GM19468 (cell line): ENCODE measurements around the gene CPA5.

Experiments used
- ATAC-seq: cut with Tn5 transposase; IDR thresholded peaks from one replicate; pipeline ENCODE4 v1.9.1; 2021; ENCODE audit warnings: mild to moderate bottlenecking, moderate library complexity, moderate number of reproducible peaks; ENCODE audit not compliant: unreplicated experiment; ENCODE audit errors: extremely low read depth

CPA5 gene

DNA sequence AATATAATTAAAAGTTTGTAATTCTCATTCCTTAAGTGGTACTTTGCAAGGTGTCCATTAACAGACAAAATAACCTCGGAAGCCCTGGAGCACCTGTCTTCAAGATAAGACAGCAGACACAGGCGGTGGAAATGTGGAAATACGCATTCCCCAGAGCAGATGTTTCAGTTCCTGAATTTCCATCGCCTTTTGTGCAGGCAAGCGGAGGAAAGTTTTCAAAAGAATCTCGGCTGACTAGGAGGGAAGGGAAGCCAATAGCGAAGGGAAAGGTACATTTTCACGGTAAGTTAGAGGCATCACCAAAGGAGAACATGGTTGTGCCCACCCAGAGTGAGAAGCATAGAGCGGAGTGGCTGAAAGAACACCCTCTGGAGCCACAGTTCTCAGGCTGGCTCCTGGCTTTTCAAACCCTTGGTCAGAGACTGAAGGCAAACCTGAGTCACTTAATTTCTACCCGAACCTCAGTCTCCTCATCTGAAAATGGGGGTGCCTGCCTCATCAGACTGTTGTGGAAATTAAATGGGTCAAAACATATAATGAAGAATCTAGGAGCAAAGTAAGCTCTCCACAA is 49.3 kb downstream of the CPA5 start:
- no peak for ATAC-seq

DNA sequence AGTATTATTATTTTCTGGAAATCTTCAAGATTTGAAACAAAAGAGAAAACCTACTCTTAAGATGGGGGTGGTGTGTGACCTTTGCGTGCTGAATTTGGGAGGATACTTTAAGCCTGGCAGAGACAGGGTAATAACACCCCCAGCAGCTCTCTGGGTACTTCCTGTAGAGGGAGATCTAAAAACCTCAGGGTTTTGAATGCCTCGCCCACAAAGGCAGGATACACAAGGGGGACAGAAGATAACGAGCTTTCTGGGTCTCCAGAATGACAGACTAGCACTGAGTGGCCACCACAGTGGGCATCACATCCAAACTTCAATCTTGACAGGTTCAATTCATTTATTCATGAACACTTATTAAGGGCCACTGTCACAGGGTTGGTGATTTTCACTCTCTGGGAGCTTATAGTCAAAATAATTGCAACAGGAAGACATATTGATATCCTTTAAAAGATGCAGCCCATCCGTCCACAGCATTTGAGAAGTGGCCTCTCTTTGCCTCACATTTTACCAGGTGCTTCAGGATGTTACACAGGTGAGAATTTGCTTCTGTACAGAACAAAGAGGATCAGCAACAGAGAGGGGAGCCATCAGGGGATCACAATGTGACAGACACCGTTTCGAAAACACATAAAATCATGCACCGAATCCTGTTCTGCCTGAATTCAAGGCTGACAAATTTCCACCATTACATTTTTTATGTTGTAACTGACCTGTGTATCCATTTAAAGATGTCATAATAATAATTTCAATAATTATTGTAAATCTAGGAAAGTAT is 50.0 kb downstream of the CPA5 start:
- no peak for ATAC-seq

DNA sequence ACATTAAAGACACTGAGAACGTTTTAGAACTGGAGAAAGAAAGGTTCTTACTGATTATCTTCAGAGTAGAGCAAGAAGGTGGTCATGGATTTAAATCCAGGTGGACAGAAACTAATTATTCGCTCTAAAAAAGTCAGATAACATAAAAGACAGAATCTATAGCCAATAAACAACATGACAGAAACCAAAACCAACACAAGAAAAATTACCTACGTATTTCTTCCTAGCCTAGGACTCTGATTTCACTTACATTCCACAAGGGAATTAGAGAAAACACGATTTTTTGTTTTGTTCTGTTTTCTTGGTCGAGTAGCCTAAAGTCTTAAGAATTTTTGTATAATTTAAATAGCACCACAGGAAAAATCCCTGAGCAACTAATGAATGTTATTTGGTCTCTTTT is 50.8 kb downstream of the CPA5 start:
- ATAC-seq, result no peak

DNA sequence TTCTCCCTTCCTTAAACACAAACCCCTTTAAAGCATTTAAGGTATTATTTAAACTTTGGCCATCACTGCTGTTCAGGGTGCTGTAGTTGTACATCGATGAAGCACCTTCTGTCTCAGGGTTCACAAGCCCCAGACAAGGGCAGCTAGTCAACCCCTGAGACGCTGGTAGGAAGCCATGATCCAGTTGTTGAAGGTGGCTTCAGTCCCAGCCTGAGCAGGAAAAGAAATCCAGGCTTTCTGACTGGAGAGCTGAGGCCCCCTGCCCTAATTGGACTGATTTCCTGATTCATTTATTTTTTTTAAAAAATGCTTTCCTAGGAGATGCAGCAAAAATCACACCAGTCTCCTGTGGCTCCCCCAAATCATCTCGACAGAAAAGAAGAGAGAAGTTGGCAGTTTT is 51.5 kb downstream of the CPA5 start:
- ATAC-seq, result no peak

DNA sequence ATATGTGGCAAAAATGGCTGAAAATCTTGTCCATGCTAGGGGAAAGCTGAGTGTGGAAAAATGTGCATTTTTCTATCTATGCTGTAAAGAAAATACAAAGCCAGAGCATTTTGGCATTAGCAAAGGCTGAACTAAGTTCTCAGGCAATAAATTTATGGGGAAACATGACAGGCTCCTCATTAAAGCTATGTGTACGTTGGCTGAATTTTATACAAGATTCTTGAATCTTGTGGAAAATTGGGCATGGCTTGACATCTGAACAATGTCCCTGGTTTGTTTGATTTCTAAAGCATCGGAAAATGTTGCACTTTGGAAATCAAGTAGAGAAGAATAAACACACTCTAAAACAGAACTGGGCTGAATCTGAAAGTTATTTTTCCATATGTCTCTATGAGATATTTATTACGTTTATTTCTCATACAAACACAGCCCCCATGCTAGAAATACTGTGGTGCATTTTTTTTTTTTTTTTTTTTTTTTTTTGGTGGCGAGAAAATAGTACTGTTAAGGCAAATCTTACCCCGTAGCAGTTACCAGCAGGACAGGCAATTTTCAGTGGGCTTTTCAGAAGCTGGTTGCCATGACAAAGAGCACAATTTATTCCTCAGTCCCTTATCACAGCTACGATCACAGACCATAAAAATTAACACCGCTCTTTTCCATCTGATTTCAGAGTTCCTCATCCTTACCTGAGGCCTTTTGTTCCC is 52.6 kb downstream of the CPA5 start:
- no peak for ATAC-seq

DNA sequence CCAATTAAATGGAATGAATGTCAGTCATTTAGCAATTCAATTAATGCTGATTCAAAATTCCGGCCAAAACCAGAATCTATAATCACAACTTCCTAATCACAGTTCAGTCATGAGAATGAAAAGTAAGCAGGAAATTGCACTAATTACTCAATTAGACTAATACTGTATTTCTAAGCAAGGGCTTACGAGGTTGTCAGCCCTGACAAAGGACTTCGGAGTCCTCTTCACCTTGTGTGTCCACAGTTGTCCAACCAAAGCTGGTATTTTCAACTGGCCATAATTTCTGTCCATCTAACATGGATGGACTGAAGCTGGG is 53.1 kb downstream of the CPA5 start:
- no peak for ATAC-seq

DNA sequence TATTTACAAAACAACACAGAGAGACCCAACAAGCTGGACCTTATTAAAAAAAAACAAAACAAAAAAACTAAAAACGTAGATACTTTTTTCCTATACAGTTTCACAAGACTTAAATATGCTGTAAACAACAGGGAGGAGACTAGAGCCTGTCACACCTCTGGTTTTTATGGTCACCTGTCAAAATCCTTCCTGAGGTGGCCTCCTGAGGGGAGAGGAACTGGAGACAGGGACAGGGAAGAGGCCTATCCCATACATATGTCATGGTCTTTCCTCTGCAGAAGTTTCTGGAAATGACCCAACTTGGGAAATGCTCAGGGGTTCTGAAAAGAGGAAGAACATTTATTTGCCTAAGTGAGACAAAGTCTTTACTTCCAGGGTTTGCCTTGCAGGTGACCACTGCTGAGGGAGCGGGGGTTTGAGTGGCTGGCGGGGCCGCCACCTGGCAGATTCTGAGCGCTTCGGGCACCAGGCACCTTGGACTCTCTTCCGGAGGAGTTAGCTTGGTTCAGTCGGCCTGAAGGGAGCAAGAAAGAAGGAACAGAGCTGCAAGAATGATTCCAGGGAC is 54.0 kb downstream of the CPA5 start:
- no peak for ATAC-seq

DNA sequence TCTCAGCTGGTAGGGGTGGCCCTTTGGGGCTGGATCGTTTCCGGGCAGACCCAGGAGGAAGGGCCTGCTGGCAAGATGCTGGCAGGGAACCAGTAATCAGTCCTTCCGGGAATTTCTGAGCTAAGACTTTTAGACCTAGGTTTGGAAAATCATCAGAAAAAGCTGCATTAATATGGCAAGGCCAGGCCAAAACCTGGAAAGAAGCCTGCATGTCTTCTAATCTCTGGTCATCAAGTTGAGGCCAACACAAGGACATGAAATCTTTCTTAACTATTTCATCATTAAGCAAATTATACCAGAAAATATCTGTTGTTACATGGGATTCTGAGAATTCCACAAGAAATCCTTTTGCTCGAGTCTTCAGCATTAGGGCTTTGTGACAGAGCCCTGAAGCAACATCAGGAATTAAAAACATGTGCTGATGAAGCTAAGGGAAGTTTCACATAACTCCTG is 55.5 kb downstream of the CPA5 start:
- ATAC-seq, result no peak

DNA sequence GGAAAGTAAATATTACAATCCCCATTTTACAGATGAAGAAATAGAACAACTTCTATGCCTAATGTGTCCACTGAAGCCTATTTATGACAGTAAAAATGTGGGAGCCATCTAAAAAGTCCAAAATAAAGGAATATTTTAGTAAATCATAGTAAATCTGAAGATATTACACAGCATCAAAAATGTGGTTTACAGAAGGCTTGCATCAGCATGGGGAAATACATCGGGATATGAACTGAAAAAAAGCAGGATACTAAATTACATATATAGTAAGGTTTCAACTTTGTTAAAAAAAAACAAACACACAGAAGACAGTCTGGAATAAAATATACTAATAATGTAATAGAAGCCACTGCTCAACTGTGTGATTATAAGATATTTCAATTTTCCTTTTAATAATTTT is 56.5 kb downstream of the CPA5 start:
- no peak for ATAC-seq

DNA sequence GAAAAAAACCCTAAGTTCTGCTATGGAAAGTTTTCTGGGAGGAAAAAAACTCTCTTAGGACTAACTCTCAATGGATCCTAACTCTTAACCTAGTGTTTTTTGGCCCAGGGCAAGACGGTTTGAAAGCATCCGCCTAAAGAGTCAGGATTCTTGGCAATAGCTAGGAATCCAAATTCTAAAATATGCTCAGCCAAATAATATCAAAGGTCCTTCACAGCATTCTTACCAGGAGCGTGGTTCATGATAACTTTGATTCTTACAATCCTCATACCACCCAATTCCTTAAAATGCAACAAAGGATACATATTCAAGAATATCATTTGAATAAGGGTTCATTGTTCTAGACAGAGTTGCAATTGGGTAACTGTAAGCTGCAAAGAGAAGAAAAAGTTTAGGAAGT is 57.0 kb downstream of the CPA5 start:
- no peak for ATAC-seq

DNA sequence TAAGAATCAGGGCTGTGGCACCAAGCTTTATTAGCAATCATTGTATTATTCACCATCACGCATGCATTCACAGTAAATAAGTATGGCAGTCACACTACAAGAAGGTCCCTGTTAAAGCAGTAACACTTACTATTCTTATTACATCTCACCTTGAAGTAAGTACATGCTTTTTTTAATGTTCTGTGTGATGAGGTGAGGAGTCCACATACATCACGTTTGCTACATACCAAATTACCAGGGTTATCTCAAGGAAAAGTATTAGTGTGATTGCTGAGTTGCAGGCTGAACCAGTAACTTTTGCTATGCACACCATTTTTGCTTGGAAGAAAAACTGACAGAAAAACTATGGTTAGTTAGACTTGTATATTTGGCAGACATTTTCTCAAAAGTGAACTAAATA is 60.4 kb downstream of the CPA5 start:
- ATAC-seq, result no peak

DNA sequence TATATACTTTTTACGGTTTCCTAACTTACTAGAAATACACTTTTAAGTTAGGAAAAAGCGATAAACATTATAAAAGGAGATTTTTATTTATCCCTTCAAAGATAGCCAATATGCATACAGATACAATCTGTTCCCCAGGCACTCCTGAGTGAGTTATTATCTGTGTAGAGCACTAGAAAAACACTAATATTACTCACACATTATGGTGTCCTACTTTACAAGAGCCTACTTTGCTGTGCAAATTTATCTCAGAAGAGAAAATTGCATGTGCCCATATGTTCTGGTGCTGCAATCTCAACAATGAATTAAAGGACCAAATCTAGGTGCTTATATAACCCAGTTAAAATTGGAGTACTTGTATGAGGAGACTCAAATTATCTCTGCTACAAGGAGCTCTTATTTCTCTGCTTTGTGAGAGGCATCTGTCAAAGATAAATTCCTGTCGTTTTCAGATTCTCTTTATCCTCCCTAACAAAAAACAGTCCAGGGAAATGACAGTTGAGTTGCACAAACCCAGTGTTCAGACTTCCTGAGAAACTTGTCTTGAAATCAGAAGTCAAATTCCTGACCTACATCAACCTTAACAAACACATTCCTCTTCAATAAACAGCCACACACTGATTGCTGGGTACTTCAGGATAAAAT is 64.6 kb downstream of the CPA5 start:
- ATAC-seq, result no peak

DNA sequence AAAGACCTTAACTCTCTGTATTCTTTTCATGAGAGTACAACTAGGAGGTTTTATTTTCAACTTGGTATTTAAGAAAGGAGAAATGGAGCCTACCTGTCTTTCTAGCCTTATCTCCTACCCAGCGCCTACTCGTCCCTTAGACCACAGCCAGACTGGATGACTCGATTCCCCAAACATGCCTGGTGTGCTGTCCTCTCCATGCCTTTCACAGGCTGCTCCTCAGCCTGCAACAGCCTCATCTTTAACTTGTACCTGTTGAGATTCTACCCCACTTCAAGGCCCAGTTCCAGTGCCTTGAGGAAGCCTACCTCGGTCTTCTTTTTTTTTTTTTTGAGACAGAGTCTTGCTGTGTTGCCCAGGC is 65.1 kb downstream of the CPA5 start:
- no peak for ATAC-seq

DNA sequence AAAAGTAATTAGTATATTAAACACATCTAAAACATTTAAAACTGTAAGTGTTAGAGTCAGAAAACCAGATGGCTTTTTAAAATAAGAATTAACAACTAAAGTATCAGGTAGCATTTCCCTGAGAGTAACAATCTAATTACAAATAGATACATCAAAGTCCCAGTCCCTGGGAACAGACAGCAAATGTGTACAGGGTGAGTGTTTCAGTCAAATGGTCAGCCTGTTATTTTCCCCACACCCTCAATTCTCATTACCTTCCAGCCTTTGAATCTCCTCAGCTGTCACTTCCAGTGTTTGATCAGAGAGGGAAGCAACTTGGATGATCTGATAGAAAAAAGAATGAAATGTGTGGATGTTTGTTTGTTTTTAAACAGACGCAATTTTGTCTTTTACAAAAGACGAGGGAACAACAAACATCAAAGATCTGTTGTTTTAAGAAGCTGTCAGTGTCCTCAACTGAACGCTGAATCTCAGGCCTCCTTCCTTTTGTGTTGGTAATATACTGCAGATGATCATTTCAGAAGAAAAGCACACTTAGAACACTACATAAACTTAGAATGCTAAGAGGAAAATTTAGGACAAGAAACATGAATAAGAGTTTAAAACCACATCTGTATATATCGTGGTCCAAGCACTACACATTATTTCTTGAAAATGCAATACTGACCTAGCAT is 66.4 kb downstream of the CPA5 start:
- ATAC-seq, result no peak

DNA sequence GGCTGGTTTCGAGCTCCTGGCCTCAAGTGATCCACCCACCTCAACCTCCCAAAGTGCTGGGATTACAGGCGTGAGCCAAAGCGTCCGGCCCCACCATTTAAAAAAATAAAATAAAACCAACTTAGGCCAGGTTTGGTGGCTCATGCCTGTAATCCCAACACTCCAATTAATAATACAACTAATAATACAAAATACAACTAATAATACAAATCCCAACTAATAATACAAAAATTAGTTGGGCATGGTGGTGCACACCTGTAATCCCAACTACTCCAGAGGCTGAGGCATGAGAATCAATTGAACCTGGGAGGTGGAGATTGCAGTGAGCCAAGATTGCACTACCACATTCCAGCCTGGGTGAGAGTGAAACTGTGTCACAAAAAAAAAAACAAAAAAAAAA is 68.6 kb downstream of the CPA5 start:
- no peak for ATAC-seq

DNA sequence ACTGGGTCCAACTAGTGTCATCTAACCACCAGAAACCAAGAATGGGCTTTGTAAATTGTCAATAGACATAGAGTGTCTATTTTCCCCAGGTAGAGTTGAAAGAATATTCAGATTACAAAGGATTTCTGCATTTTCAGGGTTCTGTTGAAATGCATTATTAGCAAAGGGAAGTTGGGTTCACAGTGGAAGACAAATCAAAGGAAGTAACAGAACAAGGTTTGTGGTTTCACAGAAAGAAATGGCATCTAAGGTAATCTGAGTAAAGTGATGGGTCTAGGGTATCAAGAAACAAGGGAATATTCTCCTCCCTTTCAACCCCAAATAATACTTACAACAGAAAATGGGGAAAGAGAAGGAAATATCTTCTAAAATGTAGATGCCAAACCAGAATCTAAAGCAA is 70.4 kb downstream of the CPA5 start:
- ATAC-seq, result no peak

DNA sequence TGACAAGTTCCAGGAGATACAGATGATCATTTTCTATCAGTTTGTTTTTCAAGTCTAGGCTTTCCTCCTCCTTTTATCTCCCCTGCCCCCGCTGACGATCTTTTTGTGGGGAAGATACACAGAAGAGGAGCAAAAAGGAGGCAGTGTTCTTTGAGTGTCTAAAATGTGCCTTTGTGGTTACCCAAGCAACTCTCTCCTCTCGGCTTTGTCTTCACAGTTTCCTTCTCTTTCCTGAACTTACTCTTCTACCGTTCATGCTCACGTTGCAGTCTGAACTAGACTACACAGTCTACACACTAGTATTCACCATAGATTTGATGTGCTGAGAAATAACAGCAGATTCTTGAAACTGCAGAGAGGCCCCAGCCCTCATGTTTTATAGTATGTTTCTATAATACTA is 72.6 kb downstream of the CPA5 start:
- no peak for ATAC-seq

DNA sequence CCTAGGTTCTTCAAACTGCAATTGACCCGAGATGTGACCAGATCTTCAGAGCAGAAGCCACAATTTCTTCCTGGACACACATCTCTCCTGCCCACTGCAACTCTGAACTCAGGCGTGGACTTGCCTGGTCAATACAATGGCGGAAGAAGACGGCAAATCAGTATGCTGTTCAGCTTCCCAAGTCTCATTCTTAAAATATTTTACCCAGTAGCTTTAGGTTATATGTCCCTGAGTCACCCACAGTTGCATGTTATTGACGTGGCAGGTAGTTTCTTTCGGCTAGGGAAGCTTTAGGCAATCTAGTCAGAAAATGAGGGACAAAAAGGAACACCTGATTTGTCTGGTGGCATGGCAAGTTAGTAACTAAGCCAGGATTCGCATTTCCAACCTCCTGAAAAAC is 73.7 kb downstream of the CPA5 start:
- no peak for ATAC-seq
